Activated naive CD8-positive, alpha-beta T cell (primary cell): ENCODE data around the gene CDSN.

Experiments
- H3K27ac Mint-ChIP-seq: one replicate; pipeline ENCODE4 v1.8.0; 2021; ENCODE audit warnings: mixed read lengths
- H3K27me3 Mint-ChIP-seq: one replicate; pipeline ENCODE4 v1.8.0; 2021; ENCODE audit warnings: mixed read lengths
- H3K36me3 Mint-ChIP-seq: one replicate; pipeline ENCODE4 v1.8.0; 2021; ENCODE audit warnings: mixed read lengths
- H3K4me1 Mint-ChIP-seq: one replicate; pipeline ENCODE4 v1.8.0; 2021; ENCODE audit warnings: low read depth, mixed read lengths
- H3K4me3 Mint-ChIP-seq: one replicate; pipeline ENCODE4 v1.8.0; 2021; ENCODE audit warnings: mild to moderate bottlenecking, mixed read lengths
- H3K9me3 Mint-ChIP-seq: one replicate; pipeline ENCODE4 v1.8.0; 2021; ENCODE audit warnings: low read depth, mixed read lengths

The CDSN gene

GRCh38 chr6:31114970-31115849, 5.0 kb downstream of the CDSN start:
- Mint-ChIP-seq H3K4me1 (no peaks in the 10 kb centered on the region), H3K4me3 (no peak overlapping the region), H3K27me3 (no peaks in the 10 kb centered on the region), H3K9me3 (no peaks in the 10 kb centered on the region), H3K27ac (no peak overlapping the region), H3K36me3 (no peaks in the 10 kb centered on the region)

- Mint-ChIP-seq H3K4me3 (no peak within 1 kb of the TSS), H3K36me3 (no peaks in the 10 kb centered on the region), H3K9me3 (no peaks in the 10 kb centered on the region), H3K4me1 (no peaks in the 10 kb centered on the region), H3K27ac (no peak within 1 kb of the TSS), H3K27me3 (no peaks in the 10 kb centered on the region)
These were observed 5.7 kb downstream of the CDSN start, which contains the start of gene PSORS1C1 for GRCh38 chr6:31114541-31114878. PSORS1C1 (plus strand) TSS chr6:31114800; CDS start chr6:31129633, 14,833 bp downstream.

- Mint-ChIP-seq H3K4me1 (no peaks in the 10 kb centered on the region), H3K27ac (no peak overlapping the region), H3K27me3 (no peaks in the 10 kb centered on the region), H3K36me3 (no peaks in the 10 kb centered on the region), H3K9me3 (no peaks in the 10 kb centered on the region), H3K4me3 (no peak overlapping the region)
These were observed 6.2 kb downstream of the CDSN start for GRCh38 chr6:31113861-31114540.

DNA sequence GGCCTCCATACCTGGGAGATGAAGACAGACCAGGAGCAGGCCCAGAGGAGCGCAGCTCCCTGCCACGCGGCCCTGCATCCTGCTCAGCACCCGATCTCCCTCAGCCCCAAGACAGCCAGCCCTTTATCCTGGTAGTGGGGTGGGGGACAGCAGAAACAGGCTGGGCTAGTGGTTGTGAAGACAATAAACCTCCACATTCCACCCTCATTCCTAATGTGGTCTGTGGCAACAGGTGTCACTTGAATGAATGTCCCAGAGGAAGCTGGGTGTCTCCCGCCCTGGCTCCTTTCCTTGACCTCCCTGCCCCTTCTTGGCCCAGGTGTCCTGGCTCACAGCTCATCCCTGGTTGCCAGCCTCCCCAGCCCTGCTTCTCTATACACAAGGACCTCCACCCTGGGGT, 7.8 kb downstream of the CDSN start, which contains the start of gene C6orf15:
C6orf15 (minus strand) TSS at position 98 of the 400 bp plus-strand sequence; CDS start at position 78, 20 bp downstream.
- Mint-ChIP-seq H3K27ac (no peak within 1 kb of the TSS), H3K4me3 (no peak within 1 kb of the TSS), H3K9me3 (no peaks in the 10 kb centered on the region), H3K36me3 (no peaks in the 10 kb centered on the region), H3K27me3 (no peaks in the 10 kb centered on the region), H3K4me1 (no peaks in the 10 kb centered on the region)

DNA sequence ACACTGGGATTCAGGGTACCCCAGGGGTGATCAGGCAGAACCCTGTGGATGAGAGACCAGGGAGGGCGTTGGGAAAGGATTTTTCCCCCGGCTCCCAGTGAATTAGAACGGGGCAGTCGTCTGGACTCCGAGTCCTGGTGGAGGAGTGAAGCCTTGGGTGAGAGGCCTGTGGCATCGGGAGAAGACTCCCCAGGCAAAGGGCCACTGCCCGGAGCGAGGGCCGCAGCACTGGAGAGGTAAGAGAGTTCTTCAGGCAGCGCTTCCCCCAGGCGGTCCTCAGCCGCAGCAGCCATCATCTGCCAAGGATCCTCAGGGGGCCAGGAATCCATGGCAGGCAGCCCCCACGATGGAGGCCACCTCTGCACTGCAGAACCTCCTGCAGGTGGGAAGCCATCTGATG, 8.5 kb downstream of the CDSN start:
- no peaks in the 10 kb centered on the region for H3K4me1 Mint-ChIP-seq
- H3K27ac Mint-ChIP-seq = no peak overlapping the region
- H3K9me3 Mint-ChIP-seq = no peaks in the 10 kb centered on the region
- H3K4me3 Mint-ChIP-seq = no peak overlapping the region
- no peaks in the 10 kb centered on the region for H3K36me3 Mint-ChIP-seq
- no peaks in the 10 kb centered on the region for H3K27me3 Mint-ChIP-seq

DNA sequence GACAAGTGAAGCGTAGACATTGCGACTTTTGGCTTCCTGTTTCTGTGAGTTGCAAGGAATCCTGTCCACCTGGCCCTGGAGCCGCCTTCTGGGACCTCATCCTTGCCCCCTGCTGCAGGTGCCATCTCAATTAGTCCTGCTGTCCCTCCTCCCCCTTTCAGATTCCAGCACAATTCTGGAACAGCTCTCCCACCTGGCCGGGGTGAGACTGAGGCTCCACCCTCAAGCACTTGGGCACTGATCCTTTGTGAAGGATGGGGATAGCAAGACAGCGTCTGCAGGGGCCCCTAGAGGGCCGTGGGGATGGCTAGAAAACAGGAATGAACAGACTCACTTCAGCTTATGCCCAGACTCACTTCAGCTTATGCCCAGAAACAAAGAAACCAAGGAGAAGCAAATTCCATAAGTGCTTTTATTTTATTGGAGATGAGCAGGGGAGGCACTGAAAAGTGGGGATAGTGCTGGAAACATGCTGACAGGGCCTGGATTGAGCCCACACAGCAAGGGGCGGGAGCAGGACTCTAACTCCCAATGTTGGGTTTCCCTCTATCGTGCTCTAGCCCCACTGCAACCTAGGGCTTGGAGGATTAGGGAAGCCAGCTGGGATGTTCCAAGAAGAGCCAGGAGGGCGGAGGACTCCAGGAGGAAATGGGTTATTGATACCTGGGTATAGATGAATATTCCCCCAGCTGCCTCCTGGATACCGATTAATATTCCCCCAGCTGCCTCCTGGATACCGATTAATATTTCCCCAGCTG, 9.2 kb downstream of the CDSN start:
- no peaks in the 10 kb centered on the region for H3K4me1 Mint-ChIP-seq
- H3K9me3 Mint-ChIP-seq = no peaks in the 10 kb centered on the region
- H3K27ac Mint-ChIP-seq = no peak overlapping the region
- no peak overlapping the region for H3K4me3 Mint-ChIP-seq
- H3K27me3 Mint-ChIP-seq = no peaks in the 10 kb centered on the region
- no peaks in the 10 kb centered on the region for H3K36me3 Mint-ChIP-seq

GRCh38 chr6:31107052-31107451, 13.2 kb downstream of the CDSN start:
- no peaks in the 10 kb centered on the region for H3K9me3 Mint-ChIP-seq
- H3K4me3 Mint-ChIP-seq = no peak overlapping the region
- no peaks in the 10 kb centered on the region for H3K27me3 Mint-ChIP-seq
- H3K36me3 Mint-ChIP-seq = no peaks in the 10 kb centered on the region
- no peak overlapping the region for H3K27ac Mint-ChIP-seq
- peaks cover 4% of the 10 kb centered on the region for H3K4me1 Mint-ChIP-seq

- no peaks in the 10 kb centered on the region for H3K9me3 Mint-ChIP-seq
- peaks cover 9% of the 10 kb centered on the region for H3K4me1 Mint-ChIP-seq
- no peak overlapping the region for H3K4me3 Mint-ChIP-seq
- H3K27ac Mint-ChIP-seq = no peak overlapping the region
- H3K36me3 Mint-ChIP-seq = no peaks in the 10 kb centered on the region
- no peaks in the 10 kb centered on the region for H3K27me3 Mint-ChIP-seq
These were observed 17.1 kb downstream of the CDSN start for GRCh38 chr6:31103136-31103535.

- Mint-ChIP-seq H3K36me3 (no peaks in the 10 kb centered on the region), H3K4me3 (no peak overlapping the region), H3K4me1 (peaks cover 47% of the 10 kb centered on the region), H3K9me3 (no peaks in the 10 kb centered on the region), H3K27ac (no peak overlapping the region), H3K27me3 (no peaks in the 10 kb centered on the region)
These were observed 21.8 kb downstream of the CDSN start for GRCh38 chr6:31098449-31098938.

DNA sequence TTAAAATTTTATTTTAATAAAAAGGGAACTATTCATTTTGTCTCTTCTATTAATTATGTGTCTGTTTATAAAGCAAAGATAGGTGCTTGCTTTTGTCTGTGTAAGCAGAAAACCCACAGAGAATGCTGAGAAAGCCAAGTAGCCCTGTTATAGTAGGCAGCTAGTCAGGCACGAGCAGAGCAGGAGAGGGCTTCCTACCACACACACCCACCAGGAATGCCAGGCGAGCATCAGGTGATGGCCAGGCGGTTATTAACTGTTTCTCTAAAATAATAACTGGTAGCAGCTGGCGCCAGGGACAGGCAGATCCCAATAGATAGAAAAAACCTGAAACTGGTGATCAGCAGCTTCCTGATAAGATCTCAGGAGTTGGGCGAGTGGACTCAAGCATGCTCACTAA, 23.6 kb downstream of the CDSN start:
- H3K27me3 Mint-ChIP-seq = no peaks in the 10 kb centered on the region
- peaks cover 46% of the 10 kb centered on the region for H3K4me1 Mint-ChIP-seq
- H3K9me3 Mint-ChIP-seq = no peaks in the 10 kb centered on the region
- no peak overlapping the region for H3K4me3 Mint-ChIP-seq
- no peak overlapping the region for H3K27ac Mint-ChIP-seq
- no peaks in the 10 kb centered on the region for H3K36me3 Mint-ChIP-seq

DNA sequence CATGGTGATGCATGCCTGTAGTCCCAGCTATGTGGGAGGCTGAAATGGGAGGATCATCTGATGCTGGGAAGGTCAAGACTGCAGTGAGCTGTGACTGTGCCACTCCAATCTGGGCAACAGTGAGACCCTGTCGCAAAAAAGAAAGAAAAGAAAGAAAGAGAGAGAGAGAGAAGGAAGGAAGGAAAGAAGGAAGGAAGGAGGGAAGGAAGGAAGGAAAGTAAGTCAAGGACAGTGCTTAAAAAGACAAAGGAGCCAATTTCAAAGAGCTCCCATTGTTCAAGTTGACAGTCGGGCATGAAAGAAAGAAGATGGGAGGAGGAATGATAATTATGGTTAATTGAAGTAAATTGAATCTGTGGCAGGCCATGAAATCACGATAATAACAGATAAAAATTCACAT, 24.0 kb downstream of the CDSN start:
- no peak overlapping the region for H3K27ac Mint-ChIP-seq
- H3K4me1 Mint-ChIP-seq = peaks cover 46% of the 10 kb centered on the region
- no peaks in the 10 kb centered on the region for H3K27me3 Mint-ChIP-seq
- H3K36me3 Mint-ChIP-seq = no peaks in the 10 kb centered on the region
- H3K4me3 Mint-ChIP-seq = no peak overlapping the region
- H3K9me3 Mint-ChIP-seq = no peaks in the 10 kb centered on the region

- Mint-ChIP-seq H3K36me3 (no peaks in the 10 kb centered on the region), H3K9me3 (no peaks in the 10 kb centered on the region), H3K27ac (peak overlapping the region; percentile 87), H3K4me1 (peaks cover 46% of the 10 kb centered on the region), H3K4me3 (peak overlapping the region; percentile 38), H3K27me3 (no peaks in the 10 kb centered on the region)
These were observed 25.8 kb downstream of the CDSN start for GRCh38 chr6:31094389-31094881.

DNA sequence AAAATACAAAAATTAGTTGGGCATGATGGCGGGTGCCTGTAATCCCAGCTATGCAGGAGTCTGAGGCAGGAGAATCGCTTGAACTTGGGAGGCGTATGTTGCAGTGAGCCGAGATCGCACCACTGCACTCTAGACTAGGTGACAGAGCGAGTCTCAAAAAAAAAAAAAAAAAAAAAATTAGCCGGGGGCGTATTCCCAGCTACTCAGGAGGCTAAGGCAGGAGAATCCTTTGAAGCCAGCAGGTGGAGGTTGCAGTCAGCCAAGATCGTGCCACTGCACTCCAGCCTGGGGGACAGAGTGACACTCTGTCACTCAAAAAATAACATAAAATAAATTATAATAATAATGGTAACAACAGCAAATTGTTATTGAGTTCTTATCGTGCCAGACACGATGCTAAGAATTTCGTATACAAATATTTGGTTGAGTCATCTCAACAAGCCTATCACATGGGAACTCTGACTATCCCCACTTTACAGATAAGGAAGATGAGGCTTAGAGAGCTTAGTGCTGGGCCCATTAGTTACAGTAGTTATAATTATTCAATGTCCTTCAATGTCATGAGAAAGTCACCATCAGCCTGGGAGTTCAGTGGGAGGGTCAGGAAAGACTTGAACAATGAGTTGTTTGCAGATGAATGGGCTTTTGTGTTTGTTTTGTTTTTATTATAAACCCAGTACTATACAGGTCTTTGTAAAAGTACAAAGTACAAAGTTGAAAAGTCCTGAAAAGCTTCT, 27.3 kb downstream of the CDSN start:
- no peak overlapping the region for H3K27ac Mint-ChIP-seq

DNA sequence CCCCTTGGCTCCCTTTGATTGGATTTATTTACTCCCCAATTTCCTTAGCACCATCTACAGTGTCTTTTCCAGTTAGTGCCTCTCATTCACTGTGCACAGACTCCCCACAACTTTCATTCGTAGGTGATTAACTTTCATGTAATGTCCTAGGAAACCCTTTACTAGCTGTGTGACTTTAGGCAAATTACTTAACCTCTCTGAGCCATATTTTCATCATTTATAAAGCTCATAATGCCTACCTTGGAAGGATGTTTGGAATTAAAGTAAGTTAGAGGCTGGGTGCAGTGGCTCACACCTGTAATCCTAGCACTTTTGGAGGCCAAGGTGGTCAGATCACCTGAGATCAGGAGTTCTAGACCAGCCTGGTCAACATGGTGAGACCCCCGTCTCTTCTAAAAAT, 28.0 kb downstream of the CDSN start:
- Mint-ChIP-seq H3K27me3 (no peaks in the 10 kb centered on the region), H3K4me1 (peaks cover 40% of the 10 kb centered on the region), H3K36me3 (no peaks in the 10 kb centered on the region), H3K9me3 (no peaks in the 10 kb centered on the region), H3K4me3 (no peak overlapping the region), H3K27ac (peak overlapping the region; percentile 50)

More for the DNA sequence above, 27.3 kb downstream of the CDSN start:
- Mint-ChIP-seq H3K4me1 (peaks cover 41% of the 10 kb centered on the region), H3K4me3 (no peak overlapping the region), H3K36me3 (no peaks in the 10 kb centered on the region), H3K9me3 (no peaks in the 10 kb centered on the region), H3K27me3 (no peaks in the 10 kb centered on the region)
